Stimulated activated CD8-positive, alpha-beta memory T cell treated with anti-CD3 and anti-CD28 coated beads, Interleukin-4, amount 100 ng/mL, for 4 hours (primary cell): Measurements from ENCODE around the gene GSS.

Source experiments
- DNase-seq, 2 donors: peaks; one replicate each; pipeline ENCODE4 v3.0.0-alpha.2; 2020; ENCODE audit warnings: low read depth in 2 of 2, low spot score in 1 of 2

Gene GSS

DNA sequence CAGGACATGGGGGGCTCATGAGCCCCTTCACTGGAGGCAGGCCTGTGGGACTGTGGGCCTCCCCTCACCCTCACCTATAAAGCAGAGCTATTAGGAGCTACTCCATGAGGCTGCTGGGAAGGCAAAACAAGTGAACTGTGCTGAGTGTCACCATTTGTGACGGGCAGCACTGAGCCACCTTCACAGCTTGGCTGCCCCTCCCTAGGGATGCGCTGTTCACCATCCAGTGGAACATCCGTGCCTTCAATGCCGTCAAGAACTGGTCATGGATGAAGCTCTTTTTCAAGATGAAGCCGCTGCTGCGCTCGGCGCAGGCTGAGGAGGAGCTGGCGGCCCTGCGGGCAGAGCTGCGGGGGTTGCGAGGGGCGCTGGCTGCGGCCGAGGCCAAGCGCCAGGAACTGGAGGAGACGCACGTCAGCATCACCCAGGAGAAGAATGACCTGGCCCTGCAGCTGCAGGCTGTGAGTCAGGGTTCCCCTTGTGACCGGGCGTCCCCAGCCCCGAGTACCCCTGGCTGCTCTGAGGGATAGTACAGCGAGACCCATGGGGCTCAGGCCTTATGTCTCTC lies 38.4 kb upstream of the GSS start:
- no peak for DNase-seq

DNA sequence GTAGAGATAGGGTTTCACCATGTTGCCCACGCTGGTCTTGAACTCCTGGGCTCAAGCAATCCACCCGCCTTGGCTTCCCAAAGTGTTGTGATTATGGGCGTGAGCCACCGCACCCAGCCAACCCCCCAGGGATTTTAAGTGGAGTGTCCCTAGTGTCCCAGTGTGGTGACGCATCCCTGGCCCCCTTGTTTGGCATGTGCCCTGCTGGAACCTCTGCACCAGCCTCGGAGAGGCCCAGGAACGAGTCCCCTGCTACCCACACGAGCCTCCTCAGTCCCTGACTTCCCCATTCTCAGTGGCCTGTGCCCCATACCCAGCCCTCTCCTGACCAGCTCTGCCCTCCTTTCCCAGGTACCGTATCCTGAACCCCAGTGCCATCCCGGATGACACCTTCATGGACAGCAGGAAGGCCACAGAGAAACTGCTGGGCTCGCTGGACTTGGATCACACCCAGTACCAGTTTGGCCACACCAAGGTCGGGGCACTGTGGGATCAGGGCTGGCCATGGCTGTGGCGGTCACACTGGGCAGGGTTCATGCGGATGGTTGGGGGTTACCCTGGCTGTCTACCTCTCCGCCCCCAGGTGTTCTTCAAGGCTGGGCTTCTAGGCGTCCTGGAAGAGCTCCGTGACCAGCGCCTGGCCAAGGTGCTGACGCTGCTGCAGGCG lies 37.3 kb upstream of the GSS start:
- DNase-seq, result no peak

DNA sequence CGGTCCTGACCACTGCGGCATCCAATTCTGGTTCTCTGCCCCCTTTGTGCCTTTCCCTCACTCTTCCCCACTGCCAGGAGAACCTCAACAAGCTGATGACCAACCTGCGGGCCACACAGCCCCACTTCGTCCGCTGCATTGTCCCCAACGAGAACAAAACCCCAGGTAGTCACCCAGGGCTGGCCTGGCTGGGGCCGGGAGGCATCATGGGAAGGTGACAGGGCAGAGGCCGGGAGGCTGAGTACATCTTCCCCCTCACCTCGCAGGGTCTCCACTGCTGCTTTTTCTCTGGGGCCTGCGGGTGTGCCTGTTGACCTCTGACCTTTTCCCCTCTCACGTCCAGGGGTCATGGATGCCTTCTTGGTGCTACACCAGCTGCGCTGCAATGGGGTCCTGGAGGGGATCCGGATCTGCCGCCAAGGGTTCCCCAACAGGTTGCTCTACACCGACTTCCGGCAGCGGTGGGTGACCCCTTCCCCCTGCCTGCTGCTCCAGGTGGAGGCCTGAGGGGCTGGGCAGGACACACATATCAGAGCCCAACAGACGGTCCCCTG lies 35.1 kb upstream of the GSS start:
- no peak for DNase-seq

DNA sequence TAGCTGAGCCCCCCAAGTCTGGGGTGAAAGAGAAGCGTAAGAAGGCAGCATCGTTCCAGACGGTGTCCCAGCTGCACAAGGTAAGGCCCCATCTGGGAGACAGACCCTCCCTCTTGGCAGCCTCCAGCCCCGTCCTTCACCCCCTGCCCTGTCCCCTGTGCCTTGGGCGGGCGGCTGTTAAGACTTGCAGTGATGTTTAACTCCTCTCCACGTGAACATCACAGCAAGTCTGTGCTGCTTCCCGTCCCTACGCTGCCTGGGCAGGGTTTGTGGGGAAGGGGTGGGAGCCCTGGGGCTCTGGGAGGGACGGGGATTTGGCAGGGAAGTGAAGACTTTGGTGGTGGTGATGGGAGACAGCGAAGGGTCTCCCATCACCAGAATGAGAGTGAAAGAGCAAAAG lies 34.6 kb upstream of the GSS start:
- no peak for DNase-seq

DNA sequence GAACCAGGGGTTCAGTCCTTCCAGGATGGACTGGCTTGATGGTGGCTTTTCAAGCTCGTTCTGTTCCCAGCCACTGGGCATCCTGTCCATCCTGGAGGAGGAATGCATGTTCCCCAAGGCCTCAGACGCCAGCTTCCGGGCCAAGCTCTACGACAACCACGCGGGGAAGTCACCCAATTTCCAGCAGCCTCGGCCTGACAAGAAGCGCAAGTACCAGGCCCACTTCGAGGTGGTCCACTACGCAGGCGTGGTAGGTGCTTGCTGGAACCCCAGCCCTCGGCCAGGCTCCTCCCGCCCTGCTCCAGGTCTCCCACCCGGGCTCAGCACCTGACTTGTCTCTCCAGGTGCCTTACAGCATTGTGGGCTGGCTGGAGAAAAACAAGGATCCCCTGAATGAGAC lies 34.1 kb upstream of the GSS start:
- DNase-seq, result no peak

DNA sequence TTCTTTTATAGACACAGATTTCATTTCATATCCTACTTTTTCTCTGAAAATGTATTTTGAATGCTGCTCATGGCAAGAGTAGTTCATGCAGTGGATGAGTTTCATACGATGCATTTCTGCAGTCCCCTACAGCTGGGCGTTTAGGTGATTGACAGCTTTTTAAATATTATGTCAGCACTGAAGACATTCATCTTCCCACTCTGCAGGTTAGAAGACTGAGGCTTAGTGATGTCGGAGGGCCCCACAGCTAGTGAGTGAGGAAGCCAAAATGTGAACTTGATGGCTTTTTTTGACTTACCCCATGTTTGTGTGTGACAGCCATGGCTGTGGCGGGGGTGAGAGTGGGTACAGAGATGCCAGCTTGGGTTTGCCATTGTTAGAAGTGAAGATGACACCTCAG lies 33.5 kb upstream of the GSS start:
- DNase-seq, result no peak

DNA sequence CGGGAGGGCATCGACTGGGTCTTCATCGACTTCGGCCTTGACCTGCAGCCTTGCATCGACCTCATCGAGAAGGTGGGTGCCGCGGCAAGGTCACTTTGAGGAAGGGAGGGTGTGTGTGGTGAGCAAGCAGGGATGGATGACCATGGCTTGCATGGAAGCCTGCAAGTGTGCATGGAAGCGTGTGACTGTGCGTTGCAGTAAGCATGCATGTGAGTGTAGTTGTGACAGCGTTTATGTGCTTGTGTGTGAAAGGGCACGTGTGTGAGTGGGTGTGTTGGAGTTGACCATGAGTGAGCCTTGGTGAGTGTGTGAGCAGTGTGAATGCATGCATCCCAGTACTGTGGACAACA lies 32.6 kb upstream of the GSS start:
- DNase-seq, result no peak

DNA sequence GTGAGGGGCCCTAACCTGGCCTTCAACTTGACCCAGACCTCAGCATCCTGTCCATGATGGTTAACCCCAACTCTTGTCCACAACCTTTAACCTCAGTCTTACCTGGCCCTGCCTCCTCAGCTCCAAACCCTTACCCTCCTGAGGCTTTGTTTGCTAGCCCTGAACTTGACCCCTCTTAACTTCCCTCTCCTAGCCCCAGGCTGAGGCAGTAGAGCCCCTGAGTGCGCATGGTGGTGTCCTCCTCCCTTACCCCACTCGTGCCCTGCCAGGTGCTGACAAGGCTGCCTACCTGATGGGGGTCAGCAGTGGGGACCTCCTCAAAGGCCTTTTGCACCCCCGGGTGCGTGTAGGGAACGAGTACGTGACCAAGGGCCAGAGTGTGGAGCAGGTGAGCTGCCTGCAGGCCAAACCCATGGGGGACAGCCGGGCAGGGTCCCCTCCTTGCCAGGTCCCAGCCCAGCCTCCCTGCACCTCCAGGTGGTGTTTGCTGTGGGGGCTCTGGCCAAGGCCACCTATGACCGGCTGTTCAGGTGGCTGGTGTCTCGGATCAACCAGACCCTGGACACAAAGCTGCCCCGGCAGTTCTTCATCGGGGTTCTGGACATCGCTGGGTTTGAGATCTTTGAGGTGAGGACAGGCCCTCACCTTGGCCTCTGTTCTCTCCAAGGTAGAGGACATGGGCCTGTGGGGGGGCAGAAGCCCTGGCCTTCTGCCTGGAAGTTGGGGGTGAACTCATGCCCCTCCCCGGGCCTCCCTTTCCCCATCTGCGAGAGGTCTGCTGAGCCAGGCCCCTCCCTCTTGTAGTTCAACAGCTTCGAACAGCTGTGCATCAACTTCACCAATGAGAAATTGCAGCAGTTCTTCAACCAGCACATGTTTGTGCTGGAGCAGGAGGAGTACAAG lies 31.9 kb upstream of the GSS start:
- no peak for DNase-seq

DNA sequence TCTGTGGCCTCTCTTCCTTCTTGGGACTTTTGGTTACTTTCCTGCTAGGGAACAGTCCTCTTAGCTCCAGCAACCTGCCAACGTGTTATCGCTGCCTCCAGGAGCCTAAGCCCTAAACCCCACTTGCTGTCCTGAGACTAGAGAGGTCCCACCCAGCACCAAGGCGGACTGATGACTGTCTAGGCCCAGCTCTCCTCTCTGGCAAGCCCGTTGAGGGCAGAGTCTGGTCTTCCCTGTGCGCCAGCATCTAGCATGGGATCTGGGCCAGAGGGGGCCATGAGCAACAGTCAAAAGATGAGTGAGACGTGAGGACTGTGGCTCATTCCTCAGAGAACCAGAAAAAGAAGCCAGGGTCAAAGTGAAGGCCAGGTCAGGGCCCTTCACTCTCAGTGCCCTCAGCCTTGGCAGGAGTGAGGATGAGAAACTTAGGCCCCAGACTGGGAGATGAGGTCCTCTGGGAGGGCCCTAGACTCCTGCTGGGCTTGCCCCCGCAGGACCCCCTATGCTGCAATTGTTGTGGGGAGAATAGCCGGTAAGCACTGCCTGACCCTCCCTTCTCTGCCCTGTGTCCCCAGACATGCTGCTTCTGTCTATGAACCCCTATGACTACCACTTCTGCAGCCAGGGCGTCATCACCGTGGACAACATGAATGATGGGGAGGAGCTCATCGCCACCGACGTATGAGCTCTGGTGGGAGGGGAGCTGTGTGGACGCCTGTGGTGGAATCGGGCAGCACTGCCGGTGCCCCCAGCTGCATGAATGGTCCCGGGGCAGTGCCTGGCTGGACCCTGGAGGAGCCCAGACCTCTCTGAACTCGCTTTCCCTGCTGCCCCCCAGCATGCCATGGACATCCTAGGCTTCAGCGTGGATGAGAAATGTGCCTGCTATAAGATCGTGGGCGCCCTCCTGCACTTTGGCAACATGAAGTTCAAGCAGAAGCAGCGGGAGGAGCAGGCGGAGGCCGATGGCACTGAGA lies 31.0 kb upstream of the GSS start:
- no peak for DNase-seq

DNA sequence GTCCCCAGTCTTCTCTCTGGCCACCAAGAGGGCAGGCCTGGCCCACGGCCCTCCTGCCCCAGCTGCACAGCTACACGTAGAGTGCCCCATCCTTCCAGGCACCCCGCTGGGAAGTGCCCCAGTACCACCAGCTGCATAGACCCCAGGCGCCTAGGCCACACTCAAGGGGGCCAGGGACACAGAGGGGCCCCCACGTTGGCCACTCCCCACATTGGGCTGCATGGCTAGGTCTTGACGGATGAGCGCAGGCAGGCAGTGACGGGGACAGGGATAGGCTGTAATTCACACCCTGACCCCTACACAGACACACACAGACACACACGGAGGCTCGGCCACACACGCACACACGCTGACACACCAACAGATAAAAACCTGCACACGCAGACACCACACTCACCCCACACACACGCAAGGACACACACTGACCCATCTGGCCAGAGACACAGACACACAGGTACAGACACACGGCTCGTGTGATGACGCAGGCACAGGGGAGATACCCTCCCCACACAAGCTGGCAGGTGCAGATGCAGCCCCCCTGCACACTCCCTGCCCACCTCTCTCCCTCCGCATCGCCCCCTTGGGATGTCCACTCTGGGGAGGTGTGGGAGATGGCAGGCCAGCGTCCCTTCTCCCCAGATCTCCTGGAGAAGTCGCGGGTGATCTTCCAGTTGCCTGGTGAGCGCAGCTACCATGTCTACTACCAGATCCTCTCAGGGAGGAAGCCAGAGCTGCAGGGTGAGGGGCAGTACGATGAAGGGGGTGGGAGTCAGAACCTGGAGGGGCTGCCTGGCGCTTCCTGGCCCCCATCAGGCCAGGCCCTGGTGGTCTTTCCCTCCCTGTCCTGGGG lies 30.1 kb upstream of the GSS start:
- DNase-seq, result no peak

DNA sequence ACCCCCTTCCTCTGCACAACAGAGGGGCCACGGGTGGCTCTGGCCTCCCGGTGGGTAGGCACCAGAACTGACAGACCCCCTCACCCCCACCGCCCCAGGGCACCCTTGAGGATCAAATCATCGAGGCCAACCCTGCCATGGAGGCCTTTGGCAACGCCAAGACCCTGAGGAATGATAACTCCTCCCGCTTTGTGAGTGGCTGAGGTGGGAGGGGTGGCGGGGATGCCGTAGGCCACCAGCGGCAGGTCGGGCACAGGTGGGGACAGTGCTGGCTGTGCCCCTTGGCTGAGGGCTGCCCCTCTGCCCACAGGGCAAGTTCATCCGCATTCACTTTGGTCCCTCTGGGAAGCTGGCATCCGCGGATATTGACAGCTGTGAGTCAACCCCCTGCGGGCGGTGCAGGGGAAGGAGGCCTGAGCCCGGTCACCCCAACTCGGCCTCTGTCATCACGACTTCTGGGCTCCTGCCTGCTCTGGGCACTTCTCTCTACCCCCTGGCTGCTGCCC lies 29.2 kb upstream of the GSS start:
- DNase-seq, result no peak

DNA sequence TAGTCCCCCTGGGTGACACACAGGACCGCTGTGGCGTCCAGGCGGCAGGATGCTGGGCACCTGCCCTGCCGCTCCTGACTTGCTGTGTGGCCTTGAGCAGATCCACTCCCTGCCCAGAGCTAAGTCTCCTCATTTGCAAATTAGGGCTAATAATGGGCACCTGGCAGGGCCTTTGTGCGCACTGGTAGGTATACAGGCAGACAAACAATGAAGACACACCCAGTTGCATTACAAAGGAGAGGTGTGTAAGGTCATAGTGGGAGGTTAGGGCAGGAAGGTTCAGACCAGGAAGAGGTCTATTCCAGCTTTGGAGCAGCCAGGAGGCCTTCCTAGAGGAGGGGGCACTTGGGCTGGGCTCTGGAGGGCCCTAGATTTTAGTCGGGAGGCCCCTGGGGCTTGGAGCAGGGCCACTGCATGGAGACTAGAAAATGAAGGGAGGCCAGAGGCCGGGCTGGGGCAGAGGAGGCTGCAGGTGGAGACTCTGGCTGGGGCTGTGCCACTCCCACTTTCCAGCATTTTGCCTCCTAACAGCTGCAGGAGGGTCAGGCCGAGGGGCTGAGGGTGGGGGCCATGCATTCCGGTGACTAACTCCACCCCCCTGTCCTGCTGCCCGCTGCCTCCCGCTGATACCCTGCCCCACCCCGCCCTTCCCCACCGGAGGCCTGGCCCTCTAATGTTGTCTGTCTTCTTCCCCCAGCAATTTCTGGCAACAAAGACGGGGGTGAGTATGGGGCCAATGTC lies 28.6 kb upstream of the GSS start:
- no peak for DNase-seq

DNA sequence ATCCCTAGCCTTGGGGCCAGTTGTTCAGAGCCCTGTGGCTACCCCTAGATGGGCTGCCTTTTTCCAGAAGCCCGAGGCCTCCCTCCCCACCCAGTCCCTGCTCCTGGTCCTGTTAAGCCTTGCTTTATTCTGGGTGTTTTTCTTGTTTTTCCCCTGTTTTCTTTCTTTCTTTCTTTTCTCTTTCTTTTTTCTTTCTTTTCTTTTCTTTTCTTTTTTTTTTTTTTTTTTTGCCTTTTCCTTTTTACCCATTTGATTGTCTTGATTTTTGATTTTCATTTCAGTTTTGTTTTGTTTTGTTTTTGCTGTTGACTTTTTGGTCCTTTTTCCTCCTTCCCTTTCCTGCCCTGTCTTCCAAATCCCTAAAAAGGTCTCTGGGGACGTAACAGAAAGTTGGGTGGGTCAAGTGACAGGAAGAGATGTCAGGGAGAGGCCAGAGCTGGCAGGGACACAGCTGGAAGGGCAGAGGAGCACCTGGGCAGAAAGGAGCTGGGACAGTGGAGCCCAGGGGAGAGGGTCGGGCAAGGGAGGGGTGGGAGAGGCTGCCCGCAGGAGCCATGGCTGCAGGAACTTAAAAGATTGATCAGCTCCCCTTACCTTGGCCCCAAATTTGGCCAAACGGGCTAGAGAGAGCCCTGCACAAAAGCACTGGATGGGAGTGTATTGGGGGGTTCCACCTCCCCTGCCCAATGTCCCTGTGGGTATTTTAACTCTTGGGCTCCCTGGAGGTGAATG lies 27.6 kb upstream of the GSS start:
- no peak for DNase-seq

DNA sequence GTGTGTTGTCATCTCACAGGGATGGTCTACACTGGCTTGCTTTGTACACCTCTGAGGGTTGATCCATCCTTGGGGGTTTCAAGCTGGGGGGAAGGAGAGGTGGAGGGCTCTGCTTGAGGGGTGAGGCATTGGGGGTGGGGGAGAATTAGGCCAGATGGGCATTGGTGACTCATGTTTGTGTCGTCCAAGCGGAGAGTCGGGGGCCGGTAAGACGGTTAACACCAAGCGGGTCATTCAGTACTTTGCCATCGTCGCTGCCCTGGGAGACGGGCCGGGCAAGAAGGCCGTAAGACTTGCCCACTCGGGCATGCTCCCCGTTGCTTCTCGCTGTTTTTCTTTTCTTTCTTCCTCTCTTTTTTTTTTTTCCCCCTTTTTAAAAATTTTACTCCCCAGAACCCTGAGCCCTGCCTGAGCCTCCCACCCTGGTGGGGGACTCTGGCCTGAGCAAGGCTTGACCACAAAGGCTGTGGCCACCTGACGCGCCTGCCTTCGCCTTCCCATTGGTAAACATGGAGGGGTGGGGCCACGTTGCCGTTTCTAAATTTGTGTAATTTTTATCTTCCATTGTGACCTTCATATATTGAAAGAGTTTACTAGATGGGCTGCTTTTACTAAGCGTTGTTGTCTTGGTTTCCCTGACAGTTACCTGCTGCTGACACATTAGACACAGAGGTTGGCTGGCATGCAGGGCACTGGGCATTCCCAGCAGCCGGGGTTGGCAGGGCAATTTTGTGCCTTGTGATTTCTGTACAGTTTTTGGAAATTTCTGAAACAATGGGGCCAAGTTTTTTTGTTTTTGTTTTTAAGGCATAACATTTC lies 26.9 kb upstream of the GSS start:
- DNase-seq, result no peak

DNA sequence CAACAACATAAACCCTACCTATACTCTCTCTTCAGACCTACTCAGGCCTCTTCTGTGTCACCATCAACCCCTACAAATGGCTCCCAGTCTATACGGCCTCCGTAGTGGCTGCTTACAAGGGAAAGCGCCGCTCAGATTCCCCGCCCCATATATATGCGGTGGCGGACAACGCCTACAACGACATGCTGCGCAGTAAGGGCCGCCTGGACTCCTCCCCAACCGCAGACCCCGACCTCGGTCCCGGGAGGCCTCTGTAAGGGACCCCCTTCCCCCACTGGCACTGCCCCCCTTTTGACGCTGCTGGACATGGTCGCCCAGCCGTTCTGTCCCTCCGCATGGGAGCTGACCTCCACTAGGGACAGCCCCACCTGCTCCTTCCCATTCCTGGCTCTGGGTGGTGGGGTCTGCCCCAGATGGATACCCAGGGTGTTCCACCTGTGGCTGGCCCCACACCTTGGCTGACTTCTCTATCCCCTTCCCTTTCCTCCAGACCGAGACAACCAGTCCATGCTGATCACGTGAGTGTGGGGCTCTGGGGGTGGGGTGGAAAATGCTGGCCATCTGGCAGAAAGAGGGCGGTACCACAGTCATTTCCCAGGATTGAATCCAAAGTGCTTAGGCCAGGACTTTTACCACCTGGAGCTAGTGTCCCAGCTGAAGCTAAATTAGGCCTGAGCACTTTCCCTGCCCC lies 25.1 kb upstream of the GSS start:
- DNase-seq, result no peak

DNA sequence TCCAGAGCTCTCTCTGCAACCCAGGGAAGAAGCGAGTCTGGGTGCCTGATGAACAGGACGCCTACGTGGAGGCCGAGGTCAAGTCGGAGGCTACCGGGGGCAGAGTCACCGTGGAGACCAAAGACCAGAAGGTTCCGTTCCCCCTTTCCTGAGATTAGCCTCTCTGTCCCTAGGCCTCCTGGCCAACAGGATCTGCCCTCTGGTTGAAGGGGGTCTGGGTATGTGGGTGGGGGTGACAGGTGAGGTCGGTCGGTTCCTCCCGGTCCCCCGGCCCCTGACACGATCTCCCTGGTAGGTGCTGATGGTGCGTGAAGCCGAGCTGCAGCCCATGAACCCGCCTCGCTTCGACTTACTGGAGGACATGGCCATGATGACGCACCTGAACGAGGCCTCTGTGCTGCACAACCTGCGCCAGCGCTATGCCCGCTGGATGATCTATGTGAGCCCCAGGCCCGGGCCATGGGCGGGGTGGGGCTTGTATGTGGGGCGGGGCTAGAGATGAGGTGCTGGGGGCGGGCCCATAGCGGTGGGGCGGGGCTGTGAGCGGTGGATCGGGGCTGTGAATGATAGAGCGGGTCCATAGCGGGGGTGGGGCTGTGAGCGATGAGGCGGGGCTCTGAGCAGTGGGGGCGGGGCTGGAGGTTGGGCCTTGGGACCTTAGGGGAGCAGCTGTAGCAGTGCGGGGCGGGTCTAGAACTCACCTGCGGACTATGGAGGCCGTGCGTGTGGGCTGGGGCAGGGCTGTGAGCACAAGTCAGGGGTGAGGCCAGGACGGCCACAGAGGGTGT lies 24.0 kb upstream of the GSS start:
- no peak for DNase-seq
